ENCODE data around the gene APRT. TPM values are rescaled to one million over a fixed set of nuclear protein-coding genes. Genes with fewer than 3 reads are reported as not detected.

The APRT gene
- total and polyA plus RNA-seq, 9 of the 15 experiments (the other 6 are each of a cell fraction or from before 2014, with no cell fraction given): 41.7 to 409 (median 146) TPM

GRCh38 chr16:88773812-88774291 lies 37.9 kb downstream of the APRT start (continued):
- TF ChIP-seq ZNF311 (CRISPR knock-in tag; IDR thresholded peaks at IDR 0.05): no peak
- peak; percentile 93 for TF ChIP-seq CXXC5 (CRISPR knock-in tag; IDR thresholded peaks at IDR 0.05)
- peak; percentile 80 for TF ChIP-seq ETS1 (conservative IDR thresholded peaks at IDR 0.05; ENCODE audit: control insufficient read depth, low read depth, low read length)
- TF ChIP-seq, protein P1, sequence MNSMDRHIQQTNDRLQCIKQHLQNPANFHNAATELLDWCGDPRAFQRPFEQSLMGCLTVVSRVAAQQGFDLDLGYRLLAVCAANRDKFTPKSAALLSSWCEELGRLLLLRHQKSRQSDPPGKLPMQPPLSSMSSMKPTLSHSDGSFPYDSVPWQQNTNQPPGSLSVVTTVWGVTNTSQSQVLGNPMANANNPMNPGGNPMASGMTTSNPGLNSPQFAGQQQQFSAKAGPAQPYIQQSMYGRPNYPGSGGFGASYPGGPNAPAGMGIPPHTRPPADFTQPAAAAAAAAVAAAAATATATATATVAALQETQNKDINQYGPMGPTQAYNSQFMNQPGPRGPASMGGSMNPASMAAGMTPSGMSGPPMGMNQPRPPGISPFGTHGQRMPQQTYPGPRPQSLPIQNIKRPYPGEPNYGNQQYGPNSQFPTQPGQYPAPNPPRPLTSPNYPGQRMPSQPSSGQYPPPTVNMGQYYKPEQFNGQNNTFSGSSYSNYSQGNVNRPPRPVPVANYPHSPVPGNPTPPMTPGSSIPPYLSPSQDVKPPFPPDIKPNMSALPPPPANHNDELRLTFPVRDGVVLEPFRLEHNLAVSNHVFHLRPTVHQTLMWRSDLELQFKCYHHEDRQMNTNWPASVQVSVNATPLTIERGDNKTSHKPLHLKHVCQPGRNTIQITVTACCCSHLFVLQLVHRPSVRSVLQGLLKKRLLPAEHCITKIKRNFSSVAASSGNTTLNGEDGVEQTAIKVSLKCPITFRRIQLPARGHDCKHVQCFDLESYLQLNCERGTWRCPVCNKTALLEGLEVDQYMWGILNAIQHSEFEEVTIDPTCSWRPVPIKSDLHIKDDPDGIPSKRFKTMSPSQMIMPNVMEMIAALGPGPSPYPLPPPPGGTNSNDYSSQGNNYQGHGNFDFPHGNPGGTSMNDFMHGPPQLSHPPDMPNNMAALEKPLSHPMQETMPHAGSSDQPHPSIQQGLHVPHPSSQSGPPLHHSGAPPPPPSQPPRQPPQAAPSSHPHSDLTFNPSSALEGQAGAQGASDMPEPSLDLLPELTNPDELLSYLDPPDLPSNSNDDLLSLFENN (IDR thresholded peaks at IDR 0.05; ENCODE audit: low read depth in 2 of 2, low read length in 2 of 2): peak in 1 of 2 experiments; percentile 93; a peak in 2 of 4 replicates
- TF ChIP-seq CTCFL (IDR thresholded peaks at IDR 0.05; ENCODE audit: borderline replicate concordance, insufficient read depth, low read depth, low read length, poor library complexity, severe bottlenecking): no peak
